A549 (cell line): Measurements from ENCODE around the gene TEX264. TPM values are rescaled to one million over a fixed set of nuclear protein-coding genes. Genes with fewer than 3 reads are reported as not detected.
A peak's percentile ranks its signal among the peaks of the same experiment; 100 is the strongest.

Experiments
- ATAC-seq, 2 experiments: fragments of 200-7000 bp in 1 of 2; fragments of >200 bp in 1 of 2; cut with Nextera tagmentation in 1 of 2; cut with Tn5 transposase in 1 of 2; 3 replicates each; pipeline versions ENCODE4 v1.8.0 to v1.9.1; 2018 to 2020; ENCODE audit warnings: mild to moderate bottlenecking in 1 of 2, moderate library complexity in 1 of 2
- CTCF ChIA-PET: fragments of 300-600 bp; sonication (Branson Sonifier 250); formaldehyde crosslinking; extraction: SDS; loops from one replicate; lab custom pipeline; 2021; ENCODE audit warnings: antibody characterized with exemption, inconsistent platforms; lab: Yijun Ruan, JAX
- POLR2A ChIA-PET: fragments of 350-600 bp; formaldehyde crosslinking; extraction: SDS; loops from one replicate; lab custom pipeline; 2021; ENCODE audit warnings: antibody characterized with exemption, inconsistent platforms; lab: Yijun Ruan, JAX
- DNase-seq, 2 experiments: peaks; one replicate each; pipeline versions ENCODE4 v3.0.0 to v3.0.0-alpha.2; 2011 to 2016; ENCODE audit warnings: low read depth in 1 of 2, low spot score in 1 of 2
- FAIRE-seq: peaks from 2 replicates; lab custom pipeline; 2011; peaks lifted over from hg19 to GRCh38; lab: Jason Lieb, UNC
- H3K27ac ChIP-seq, 2 experiments: fragments of >200 bp; sonication (Bioruptor Twin); formaldehyde crosslinking; 3 replicates each; pipeline ENCODE4 v1.5.1; 2016 to 2017
- H3K4me1 ChIP-seq: fragments of >200 bp; sonication (Bioruptor Twin); formaldehyde crosslinking; 3 replicates; pipeline ENCODE4 v1.6.1; 2016
- H3K4me2 ChIP-seq: fragments of >200 bp; sonication (Bioruptor Twin); formaldehyde crosslinking; 3 replicates; pipeline ENCODE4 v1.6.1; 2016
- H3K4me3 ChIP-seq: fragments of >200 bp; sonication (Bioruptor Twin); formaldehyde crosslinking; 3 replicates; pipeline ENCODE4 v1.5.1; 2016
- H3K9me3 ChIP-seq: fragments of >200 bp; sonication (Bioruptor Twin); formaldehyde crosslinking; 3 replicates; pipeline ENCODE4 v1.6.1; 2016
- ATOH8 ChIP-seq: fragments of 250-450 bp; sonication (Bioruptor Pico); IDR thresholded peaks from 2 replicates; pipeline ENCODE4 v1.5.0; 2020; ENCODE audit warnings: low read depth, mild to moderate bottlenecking, moderate library complexity
- BCL3 ChIP-seq: fragments of >200 bp; sonication (Bioruptor Twin); formaldehyde crosslinking; IDR thresholded peaks from 3 replicates; pipeline ENCODE4 v1.6.1; 2016
- CBX2 ChIP-seq: fragments of 200-600 bp; sonication (generic); IDR thresholded peaks from 2 replicates; pipeline ENCODE4 v1.6.1; 2016; ENCODE audit warnings: low read depth, mild to moderate bottlenecking, borderline replicate concordance
- CBX8 ChIP-seq: fragments of 200-600 bp; sonication (generic); IDR thresholded peaks from 2 replicates; pipeline ENCODE4 v1.6.1; 2016
- CEBPB ChIP-seq, 2 experiments: fragments of >200 bp in 1 of 2; sonication (Bioruptor Twin) in 1 of 2; formaldehyde crosslinking in 1 of 2; IDR thresholded peaks; 2 replicates each; pipeline ENCODE4 v1.6.1; 2012 to 2016
- CHD4 ChIP-seq: fragments of 200-600 bp; sonication (generic); IDR thresholded peaks from 2 replicates; pipeline ENCODE4 v1.6.1; 2016; ENCODE audit warnings: antibody characterized with exemption, mild to moderate bottlenecking, borderline replicate concordance
- CTCF ChIP-seq: fragments of >200 bp; sonication (Bioruptor Twin); formaldehyde crosslinking; IDR thresholded peaks from 3 replicates; pipeline ENCODE4 v1.5.1; 2016
- EP300 ChIP-seq, 2 experiments: fragments of >200 bp; sonication (Bioruptor Twin); formaldehyde crosslinking; IDR thresholded peaks; 2 replicates in 1 of 2; 3 replicates in 1 of 2; pipeline ENCODE4 v1.6.1; 2016 to 2017
- FOSB ChIP-seq: fragments of 250-450 bp; sonication (Bioruptor Pico); IDR thresholded peaks from 2 replicates; pipeline ENCODE4 v1.5.0; 2020; ENCODE audit warnings: mild to moderate bottlenecking, moderate library complexity
- FOSL2 ChIP-seq, 2 experiments: fragments of 450-650 bp in 1 of 2; fragments of >200 bp in 1 of 2; sonication (Bioruptor Twin) in 1 of 2; formaldehyde crosslinking; IDR thresholded peaks; 2 replicates each; pipeline versions ENCODE4 v1.5.0 to v1.6.1; 2016 to 2020; ENCODE audit warnings: mild to moderate bottlenecking in 1 of 2, moderate library complexity in 1 of 2
- GATA3 ChIP-seq: IDR thresholded peaks from 2 replicates; pipeline ENCODE4 v1.6.1; 2012; ENCODE audit warnings: borderline replicate concordance
- HOXA7 ChIP-seq: fragments of 250-450 bp; sonication (Bioruptor Pico); IDR thresholded peaks from 2 replicates; pipeline ENCODE4 v1.5.0; 2020; ENCODE audit warnings: mild to moderate bottlenecking, moderate library complexity
- HOXB5 ChIP-seq: fragments of 250-450 bp; sonication (Bioruptor Pico); IDR thresholded peaks from 2 replicates; pipeline ENCODE4 v1.5.0; 2020; ENCODE audit warnings: mild to moderate bottlenecking, moderate library complexity
- JUN ChIP-seq, 2 experiments: fragments of >200 bp; sonication (Bioruptor Twin); formaldehyde crosslinking; IDR thresholded peaks; 2 replicates in 1 of 2; 3 replicates in 1 of 2; pipeline ENCODE4 v1.6.1; 2016 to 2017
- JUNB ChIP-seq: fragments of >200 bp; sonication (Bioruptor Twin); formaldehyde crosslinking; IDR thresholded peaks from 2 replicates; pipeline ENCODE4 v1.6.1; 2016
- KDM5A ChIP-seq: fragments of 200-600 bp; sonication (generic); IDR thresholded peaks from 2 replicates; pipeline ENCODE4 v1.6.1; 2016; ENCODE audit warnings: antibody characterized with exemption, mild to moderate bottlenecking
- MYC ChIP-seq: IDR thresholded peaks from 2 replicates; pipeline ENCODE4 v1.6.1; 2012; ENCODE audit warnings: mild to moderate bottlenecking, inconsistent platforms, low read length, improper control_type of control experiment, borderline replicate concordance
- PHF8 ChIP-seq: fragments of 200-600 bp; sonication (generic); IDR thresholded peaks from 2 replicates; pipeline ENCODE4 v1.6.1; 2016; ENCODE audit warnings: low read depth, mild to moderate bottlenecking, antibody characterized with exemption, moderate library complexity, borderline replicate concordance
- POLR2A ChIP-seq: IDR thresholded peaks from 2 replicates; pipeline ENCODE4 v1.6.1; 2012; ENCODE audit warnings: mild to moderate bottlenecking, low read length
- POLR2AphosphoS2 ChIP-seq: conservative IDR thresholded peaks from 2 replicates; pipeline ENCODE4 v1.6.1; 2012; ENCODE audit warnings: low read length, improper control_type of control experiment, inconsistent platforms
- RNF2 ChIP-seq: fragments of 200-600 bp; sonication (generic); IDR thresholded peaks from 2 replicates; pipeline ENCODE4 v1.6.1; 2016; ENCODE audit warnings: low read depth, mild to moderate bottlenecking, antibody characterized with exemption, moderate library complexity, borderline replicate concordance
- ZC3H11A ChIP-seq: fragments of 450-650 bp; IDR thresholded peaks from 2 replicates; pipeline ENCODE4 v1.6.1; 2014; ENCODE audit warnings: antibody characterized with exemption, mild to moderate bottlenecking
- ZSCAN20 ChIP-seq: fragments of 250-450 bp; sonication (Bioruptor Pico); IDR thresholded peaks from 2 replicates; pipeline ENCODE4 v1.8.0; 2022; ENCODE audit warnings: mild to moderate bottlenecking, moderate library complexity
- WGBS: methylation state at CpG from one replicate; pipeline ENCODE4 v1.1.6; 2017; ENCODE audit errors: missing lambda C conversion rate; 5-methylcytosine and 5-hydroxymethylcytosine counted together
- polyA minus RNA-seq: library from RNA; depleted of rRNA, polyadenylated mRNA; stranded (reverse); fragments of >200 nt; gene quantifications from 2 replicates; pipeline ENCODE4 v1.2.3, GENCODE V29; 2011; rRNA and poly(A)+ RNA removed
- polyA plus RNA-seq, 4 experiments: library from polyadenylated mRNA; depleted of rRNA in 3 of 4; stranded (reverse); fragments of >200 nt; fragmentation: RNase III in 1 of 4; extraction: RNeasy Plus Mini Kit Qiagen cat#74134 plus additional on column Dnase treatment in 1 of 4; gene quantifications; 2 replicates in 3 of 4; 3 replicates in 1 of 4; pipeline ENCODE4 v1.2.3, GENCODE V29; 2011 to 2017

TEX264 gene
- 47.9 and 59.3 TPM in 2 replicates for polyA plus RNA-seq (2011; rRNA removed)
- polyA plus RNA-seq (2012; cell fraction: cytosol; rRNA removed) = 70.9 and 82.3 TPM in 2 replicates
- polyA plus RNA-seq (2012; cell fraction: nucleus; rRNA removed) = 91.1 and 103 TPM in 2 replicates
- polyA plus RNA-seq (2017; fragmentation: RNase III; extraction: RNeasy Plus Mini Kit Qiagen cat#74134 plus additional on column Dnase treatment) = 50.7 to 55.3 TPM (median 54.7 TPM) in 3 replicates
- 86.9 and 91.3 TPM in 2 replicates for polyA minus RNA-seq

- Histone ChIP-seq H3K4me2 (peak within 1 kb of the TSS; percentile 90), H3K9me3 (no peaks in the 10 kb centered on the region), H3K27ac (peak within 1 kb of the TSS; percentile 86 to 98)
- no peak for FAIRE-seq
- ChIA-PET CTCF (interaction anchor here (1.0 to 7.4 kb wide), 12 partner anchors 10 to 282 kb away, joined by 3 to 83 read pairs (median 6); partner anchors contain the start of gene DCAF1), POLR2A (interaction anchor here (1.0 to 1.9 kb wide), 2 partner anchors 171 kb away, joined by 9 to 11 read pairs; partner anchors contain the start of gene DCAF1)
- 17% methylated on average over 2 of the region's 81 CpGs for WGBS
- TF ChIP-seq JUN (IDR thresholded peaks at IDR 0.05) (peak; percentile 4 to 64; a peak in 4 of 5 replicates), FOSB (CRISPR knock-in tag) (no peak), POLR2A (peak; percentile 82), EP300 (IDR thresholded peaks at IDR 0.05) (no peak), BCL3 (peak; percentile 71; the same call in 1 of the 3 replicates), PHF8 (peak; percentile 50), ZSCAN20 (CRISPR knock-in tag) (no peak), CEBPB (IDR thresholded peaks at IDR 0.05) (no peak), RNF2 (no peak)
- TF ChIP-seq, all 56 proteins: peak for 4
- ATAC-seq (peak; percentile 77 to 88), DNase-seq (peak; percentile 77 to 80)
- H3K4me3 ChIP-seq = peak within 1 kb of the TSS; percentile 58
- H3K4me1 ChIP-seq = peaks cover 18% of the 10 kb centered on the region
Measured at GRCh38 chr3:51670823-51671733, at the start of gene TEX264. TSS of gene TEX264 (plus strand) at chr3:51671252. CDS start at chr3:51674305, 3,053 bp downstream.

GRCh38 chr3:51622413-51622812 lies 48.6 kb upstream of the TEX264 start:
- Histone ChIP-seq H3K4me1 (peaks cover 17% of the 10 kb centered on the region), H3K4me3 (no peak overlapping the region), H3K27ac (no peak overlapping the region), H3K9me3 (no peaks in the 10 kb centered on the region), H3K4me2 (no peak overlapping the region)
- WGBS = 97% methylated on average over 3 of the region's 3 CpGs
- TF ChIP-seq KDM5A (no peak), FOSL2 (IDR thresholded peaks at IDR 0.05) (no peak), FOSL2 (CRISPR knock-in tag; IDR thresholded peaks at IDR 0.05) (no peak), HOXA7 (no peak), CBX8 (no peak), JUNB (no peak), POLR2AphosphoS2 (no peak), MYC (no peak), CBX2 (no peak), PHF8 (no peak), BCL3 (no peak), GATA3 (no peak), ATOH8 (CRISPR knock-in tag) (no peak), CHD4 (no peak), ZC3H11A (no peak), HOXB5 (CRISPR knock-in tag) (no peak), CTCF (no peak)
- ChIA-PET POLR2A (no interaction called here), CTCF (no interaction called here)
- no peak for DNase-seq
- no peak for FAIRE-seq
- ATAC-seq = no peak
